A172 (cell line): ENCODE data around the gene YOD1. TPM values are rescaled to one million over a fixed set of nuclear protein-coding genes. Genes with fewer than 3 reads are reported as not detected.

ENCODE experiments used
- DNase-seq: peaks from one replicate; pipeline ENCODE4 v3.0.0-alpha.2; 2015; ENCODE audit warnings: low spot score
- total RNA-seq: library from RNA; depleted of rRNA; stranded (reverse); fragments of >200 nt; shearing (Covaris generic); gene quantifications from 2 replicates; pipeline ENCODE4 v1.2.3, GENCODE V29; 2014

The YOD1 gene
- total RNA-seq, 1 experiment from 2014 or later: 4.4 TPM

DNA sequence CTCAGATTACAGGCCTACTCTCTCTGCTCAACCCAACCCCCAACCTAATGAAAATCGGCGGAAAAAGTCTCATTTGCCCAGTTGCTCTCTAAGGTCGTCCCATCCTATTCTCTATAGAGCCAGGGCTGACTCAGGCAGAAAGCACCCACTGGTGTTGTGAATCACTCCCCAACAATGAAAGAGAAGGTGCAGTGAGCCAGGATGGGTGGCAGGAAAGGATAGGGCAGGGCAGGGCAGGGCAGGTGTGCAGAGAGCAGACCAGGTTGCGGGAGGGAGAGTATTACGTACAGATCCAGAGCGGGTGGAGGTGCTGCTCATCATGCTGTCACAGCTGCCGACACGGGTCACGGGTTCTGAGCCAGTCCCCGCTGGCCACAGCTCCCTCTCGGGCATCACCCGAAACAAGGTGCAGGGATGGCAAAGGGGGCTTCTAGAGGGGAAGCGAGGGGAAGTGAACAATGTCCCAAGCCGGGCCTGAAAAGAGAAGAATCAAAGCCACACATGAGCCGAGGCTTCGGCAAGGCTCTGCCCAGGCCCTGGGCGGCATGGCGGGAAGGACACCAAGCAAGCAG, 23.7 kb downstream of the YOD1 start:
- DNase-seq: peak; percentile 96

DNA sequence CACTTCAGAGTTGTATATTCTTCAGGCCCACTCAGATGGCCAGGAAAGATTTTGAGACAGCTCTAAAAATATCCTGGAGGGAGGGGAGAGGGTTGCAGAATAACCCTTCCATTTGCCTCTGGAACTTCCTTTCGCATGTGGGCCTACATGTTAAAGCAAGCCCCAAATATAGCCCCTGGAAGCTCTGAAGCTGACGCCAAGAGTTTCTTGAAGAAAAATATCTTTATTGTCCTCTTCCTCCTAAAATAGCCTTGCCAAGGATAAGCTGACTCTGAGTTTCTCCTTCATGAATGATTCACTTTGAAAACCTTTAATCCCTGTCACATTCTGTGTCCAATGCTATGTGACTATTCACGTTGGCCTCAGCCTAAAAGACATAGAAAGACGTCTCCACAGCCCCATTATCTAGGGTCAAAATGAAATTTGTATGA, 24.9 kb downstream of the YOD1 start:
- peak; percentile 41 for DNase-seq

- peak; percentile 66 for DNase-seq
Observed at GRCh38 chr1:207025146-207025880, 25.7 kb downstream of the YOD1 start.

DNA sequence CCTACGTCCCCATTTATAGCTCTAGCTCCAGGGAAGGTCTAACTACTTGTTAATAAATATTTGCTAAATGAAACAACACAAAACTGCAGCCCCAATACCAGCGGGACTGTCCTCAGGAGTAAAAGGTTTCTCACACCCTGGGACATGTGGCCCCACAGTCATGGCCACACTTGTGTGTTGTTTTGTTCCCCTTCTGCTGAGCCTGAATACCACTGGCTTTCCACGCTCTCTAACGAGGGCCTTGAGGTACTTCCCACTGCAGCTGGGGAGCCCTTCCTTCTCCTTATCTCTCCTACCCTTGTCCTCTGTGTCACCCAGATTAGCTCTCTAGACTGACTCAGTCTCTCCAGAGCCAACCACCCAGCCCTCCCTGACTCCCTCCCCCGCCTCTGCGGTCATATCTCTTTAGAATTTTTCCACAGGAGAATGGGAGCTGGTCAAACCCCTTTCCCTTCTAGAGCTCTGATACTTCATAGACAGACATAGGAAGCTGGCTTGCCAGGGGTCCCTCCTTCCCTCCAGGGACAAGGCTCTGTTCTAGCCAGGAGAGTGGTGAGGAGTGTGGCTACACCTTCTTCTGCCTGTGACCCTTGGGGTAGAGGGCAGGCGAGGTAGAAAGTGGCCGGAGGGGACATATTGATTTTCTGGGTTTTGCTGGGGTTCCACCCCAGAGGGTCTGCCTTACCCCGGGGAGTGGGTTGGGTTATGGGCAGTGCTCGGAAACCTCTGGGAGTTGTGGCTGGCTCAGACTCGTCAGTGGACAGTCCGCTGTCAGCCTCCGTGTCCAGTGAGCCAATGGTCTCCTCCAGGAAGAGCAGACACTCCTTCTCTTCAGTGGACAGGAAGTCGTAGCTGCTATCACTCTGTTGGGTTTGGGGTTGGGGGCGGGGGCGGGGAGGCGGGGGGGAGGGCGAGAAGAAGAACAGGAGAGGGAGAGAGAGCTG, 26.5 kb downstream of the YOD1 start:
- peak; percentile 57 for DNase-seq

GRCh38 chr1:207022996-207023679, 27.9 kb downstream of the YOD1 start:
- DNase-seq: no peak

- no peak for DNase-seq
Observed at GRCh38 chr1:207021876-207022596, 29.0 kb downstream of the YOD1 start.

- DNase-seq: no peak
Observed at GRCh38 chr1:207021139-207021861, 29.7 kb downstream of the YOD1 start.

DNA sequence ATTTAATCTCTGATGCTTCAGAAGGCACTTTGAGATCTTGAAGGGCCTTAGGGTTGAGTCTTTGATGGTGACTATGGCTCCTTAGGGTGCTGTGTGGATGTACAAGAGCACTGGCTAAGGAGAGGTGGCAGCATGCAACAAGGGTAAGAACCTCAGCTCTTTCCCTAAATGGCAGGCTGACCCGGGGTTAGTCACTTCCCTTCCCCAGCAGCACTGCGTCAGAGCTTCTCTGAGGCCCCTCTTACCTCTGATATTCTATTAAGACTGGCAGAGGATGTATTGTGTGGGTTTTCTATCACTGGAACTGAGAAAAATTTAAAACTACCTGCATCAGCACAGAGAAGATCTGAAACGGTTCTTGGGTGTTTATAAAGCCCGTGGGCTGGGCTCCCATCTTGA, 30.3 kb downstream of the YOD1 start:
- no peak for DNase-seq

DNA sequence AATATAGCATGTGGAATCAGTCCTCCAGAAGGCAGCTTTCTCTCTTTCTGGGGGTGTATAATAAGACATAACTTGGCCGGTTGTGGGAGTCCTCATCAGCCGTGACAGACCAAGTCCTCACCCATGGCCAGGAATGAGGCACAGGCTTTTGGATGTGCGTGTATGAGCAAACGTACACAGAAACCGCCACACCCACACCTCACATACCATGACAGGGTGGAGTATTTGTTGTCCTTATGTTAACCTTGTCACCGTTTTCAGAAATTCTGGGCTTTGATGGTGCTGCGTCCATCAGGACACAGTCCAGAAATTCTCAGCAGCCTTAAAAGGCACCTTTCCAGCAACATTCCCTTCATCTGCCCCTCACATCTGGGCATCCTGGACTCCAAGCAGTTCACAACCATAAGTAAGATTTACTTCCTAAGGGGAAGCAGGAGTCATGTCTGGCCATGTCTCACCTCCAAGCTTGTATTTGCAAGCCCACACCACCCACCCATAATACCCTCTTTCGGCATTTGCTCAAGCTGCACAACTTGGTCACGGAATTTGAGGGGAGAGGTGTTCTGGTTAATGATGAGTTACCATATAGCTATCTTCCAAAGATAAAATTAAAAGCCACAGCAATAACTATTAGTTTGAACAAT, 30.8 kb downstream of the YOD1 start:
- no peak for DNase-seq

DNA sequence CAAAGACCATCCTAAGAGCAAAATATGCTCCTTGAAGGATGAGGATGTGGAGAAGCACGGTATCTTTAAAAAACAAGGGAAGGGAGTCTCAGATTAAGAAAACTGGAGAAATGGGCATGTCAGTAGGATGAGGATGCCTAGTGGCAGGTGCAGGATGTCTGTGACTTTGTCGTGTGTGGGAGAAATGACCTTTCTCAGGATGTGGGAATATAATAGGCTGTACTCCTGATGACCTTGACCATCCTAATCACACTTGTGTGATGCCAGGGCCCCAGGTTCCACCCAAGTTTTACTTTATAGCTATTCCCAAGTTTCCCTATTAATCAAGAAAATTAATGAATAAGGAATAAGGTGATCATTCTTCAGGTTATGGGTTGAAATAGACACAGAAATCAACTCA, 31.3 kb downstream of the YOD1 start:
- no peak for DNase-seq

DNA sequence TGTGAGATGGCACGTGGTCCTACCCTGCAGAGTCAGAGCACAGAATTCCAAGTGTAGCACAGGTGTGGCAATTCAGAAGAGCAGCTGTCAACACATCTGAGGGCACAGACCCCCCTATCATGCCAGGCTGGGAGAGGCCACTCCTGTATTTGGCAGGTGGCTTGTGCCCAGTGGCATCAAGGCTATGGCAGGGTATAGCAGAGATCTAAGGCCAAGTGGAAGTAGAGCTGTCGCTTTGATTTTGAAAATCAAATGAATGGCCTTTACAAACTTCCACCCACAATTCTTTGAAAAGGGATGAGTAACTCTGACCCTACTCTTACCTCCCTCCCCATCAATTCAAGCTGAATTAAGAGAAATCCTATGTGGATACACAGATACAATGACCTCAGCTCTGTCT, 31.8 kb downstream of the YOD1 start:
- no peak for DNase-seq

GRCh38 chr1:207018707-207019106, 32.3 kb downstream of the YOD1 start:
- DNase-seq: no peak

- DNase-seq: no peak
Observed at GRCh38 chr1:207017615-207018559, 33.1 kb downstream of the YOD1 start.

GRCh38 chr1:207015791-207016190, 35.2 kb downstream of the YOD1 start:
- no peak for DNase-seq

DNA sequence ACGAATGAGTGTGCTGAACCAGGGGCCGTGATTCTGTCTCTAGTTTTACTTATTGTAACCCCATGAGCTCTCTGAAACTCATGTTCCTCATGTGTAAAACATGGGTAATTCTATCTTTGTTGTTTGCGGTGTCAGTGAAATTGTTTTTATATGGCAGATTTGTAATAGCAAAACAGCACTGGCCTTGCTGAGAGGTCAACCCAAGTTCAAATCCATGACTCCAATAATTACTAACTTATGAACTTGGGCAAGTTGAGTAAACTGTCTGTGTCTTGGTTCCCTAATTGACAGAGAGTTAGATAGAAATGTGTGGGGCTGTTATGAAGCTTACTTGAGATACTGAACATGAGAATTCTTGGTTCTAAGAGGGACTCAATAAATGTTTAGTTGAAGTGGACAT, 36.3 kb downstream of the YOD1 start:
- DNase-seq: no peak

- no peak for DNase-seq
Observed at GRCh38 chr1:207013321-207014085, 37.5 kb downstream of the YOD1 start.

- no peak for DNase-seq
Observed at GRCh38 chr1:207010726-207011125, 40.3 kb downstream of the YOD1 start.

GRCh38 chr1:207009945-207010344, 41.1 kb downstream of the YOD1 start:
- no peak for DNase-seq
